ENCODE data around the gene NCOA4.
"Not testable (repeated sequence)": the region's sequence is repeated elsewhere in the genome, so short reads cannot be mapped to it uniquely, and the experiment has no call there.

The NCOA4 gene

DNA sequence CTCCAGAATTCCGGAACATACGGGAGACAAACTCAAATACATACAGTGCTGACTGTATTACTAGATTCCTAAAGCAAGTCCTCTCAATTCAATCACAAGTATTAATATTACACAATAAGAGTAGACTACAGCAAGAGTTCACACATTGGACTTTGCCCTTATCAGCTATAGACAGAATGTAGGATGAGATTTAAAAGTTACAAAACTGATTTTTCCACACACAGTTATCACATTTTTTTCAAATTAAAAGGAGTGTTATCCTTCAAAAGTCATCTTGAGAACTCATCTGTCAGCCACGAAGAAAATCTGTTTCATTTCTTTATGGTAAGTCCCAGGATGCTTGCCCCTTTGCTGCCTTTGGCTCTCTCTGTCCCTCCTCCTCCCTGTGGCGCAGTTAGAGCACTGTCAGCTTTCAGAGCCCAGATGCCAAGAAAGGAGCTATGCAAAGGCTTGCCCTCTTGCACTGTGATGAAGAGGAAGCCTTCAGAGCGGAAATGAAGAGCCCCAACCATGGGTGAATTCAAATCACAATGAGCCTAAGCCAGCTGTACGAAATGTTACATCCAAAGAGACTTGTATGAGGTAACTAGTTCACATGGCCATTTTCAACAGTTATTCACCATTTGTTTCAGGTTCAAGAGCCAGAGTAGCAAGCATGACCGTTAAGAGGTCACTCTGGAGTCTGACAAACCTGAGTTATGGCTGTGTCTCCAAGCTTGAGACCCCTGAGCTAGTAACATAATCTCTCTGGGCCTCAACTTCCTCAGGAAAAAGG, 10.7 kb downstream of the NCOA4 start:
- DNase-seq (ENCODE audit: low read depth in 3 of 3), result no peak

DNA sequence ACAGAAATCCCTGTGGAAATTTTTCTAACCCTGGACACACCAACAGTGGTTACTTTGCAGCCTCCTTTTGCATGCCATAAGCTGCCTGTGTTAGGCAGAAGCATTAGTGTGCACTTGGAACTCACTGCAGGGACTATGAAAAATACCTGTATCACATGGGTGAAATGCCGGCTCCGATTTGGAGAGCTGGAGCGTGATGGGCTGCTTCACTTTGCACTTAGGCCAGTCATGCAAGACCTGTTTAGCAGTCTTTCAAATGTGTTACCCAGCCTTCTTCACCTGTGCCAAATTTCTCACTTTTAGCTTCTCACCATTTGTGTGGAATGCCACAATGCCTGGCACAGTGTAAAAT, 11.3 kb downstream of the NCOA4 start:
- no peak for DNase-seq (ENCODE audit: low read depth in 3 of 3)

DNA sequence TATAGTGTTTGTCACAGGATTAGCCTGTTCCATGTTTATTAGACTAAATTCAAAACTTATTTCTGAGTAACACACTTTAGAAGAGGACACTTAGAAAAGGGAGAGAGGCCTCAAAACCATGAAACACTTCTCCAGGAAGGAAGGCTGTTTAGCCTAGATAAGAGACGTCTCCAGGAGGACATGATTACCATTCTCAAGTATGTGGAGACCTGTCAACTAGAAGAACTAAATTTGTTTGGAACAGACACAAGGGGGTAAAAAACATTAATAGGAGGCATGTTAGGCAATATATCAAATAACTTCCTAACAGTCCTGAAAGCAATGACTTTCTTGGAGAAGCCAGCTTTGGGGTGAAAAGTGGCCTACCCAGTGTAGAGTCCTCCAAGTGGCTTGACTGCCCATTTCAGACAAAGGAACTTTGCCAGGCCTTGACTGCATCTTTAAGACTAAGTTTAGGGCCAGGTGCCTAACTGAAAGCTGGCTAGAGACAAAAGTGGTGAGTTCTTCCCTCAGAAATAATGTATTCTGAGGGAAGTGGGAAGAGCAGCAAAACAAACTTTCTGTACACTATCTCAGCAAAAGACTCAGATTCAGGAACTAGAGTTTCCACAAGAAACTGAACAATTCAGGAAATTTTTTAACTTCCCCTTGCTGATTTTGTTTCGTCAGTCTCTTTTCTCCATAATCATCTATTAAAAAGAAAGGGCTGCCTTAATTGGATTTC, 11.8 kb downstream of the NCOA4 start:
- DNase-seq (ENCODE audit: low read depth in 3 of 3), result no peak

DNA sequence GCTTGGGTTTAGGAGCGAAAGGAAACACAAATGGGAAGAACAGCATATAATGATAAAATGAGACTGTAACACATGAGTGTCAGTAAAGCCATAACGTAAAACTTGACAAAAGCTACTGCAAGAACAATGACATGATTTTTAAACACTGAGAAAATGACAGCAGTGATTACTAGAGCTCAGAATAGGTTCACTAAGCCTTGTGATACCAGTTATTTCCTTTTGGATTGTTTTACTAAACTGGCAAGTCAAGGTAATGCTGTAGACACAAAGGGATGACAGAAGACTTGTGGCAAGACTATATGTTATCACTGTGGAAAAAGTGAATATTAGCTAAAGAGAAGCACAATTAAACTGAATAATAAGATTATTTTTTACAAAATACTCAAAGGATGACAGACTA, 12.7 kb downstream of the NCOA4 start:
- DNase-seq (ENCODE audit: low read depth in 3 of 3), result no peak

DNA sequence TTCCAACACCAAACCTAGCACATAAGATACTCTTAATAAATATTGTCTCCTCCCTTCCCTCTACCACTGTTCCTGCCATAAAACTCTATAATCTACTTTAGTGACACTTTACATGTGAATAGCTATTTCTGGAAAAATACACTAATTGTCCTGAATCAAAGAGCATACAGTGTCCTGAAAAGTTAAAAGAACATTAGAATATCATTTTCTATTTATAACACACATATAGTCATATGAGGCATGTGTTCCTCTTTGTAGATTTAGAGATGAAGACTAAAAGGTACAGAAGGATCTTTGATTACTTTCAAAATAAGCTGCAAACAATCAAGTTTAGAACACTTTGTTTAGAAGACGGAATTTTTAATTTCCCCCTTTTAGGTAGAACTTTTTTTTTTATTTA, 13.6 kb downstream of the NCOA4 start:
- DNase-seq (ENCODE audit: low read depth in 3 of 3), result no peak

DNA sequence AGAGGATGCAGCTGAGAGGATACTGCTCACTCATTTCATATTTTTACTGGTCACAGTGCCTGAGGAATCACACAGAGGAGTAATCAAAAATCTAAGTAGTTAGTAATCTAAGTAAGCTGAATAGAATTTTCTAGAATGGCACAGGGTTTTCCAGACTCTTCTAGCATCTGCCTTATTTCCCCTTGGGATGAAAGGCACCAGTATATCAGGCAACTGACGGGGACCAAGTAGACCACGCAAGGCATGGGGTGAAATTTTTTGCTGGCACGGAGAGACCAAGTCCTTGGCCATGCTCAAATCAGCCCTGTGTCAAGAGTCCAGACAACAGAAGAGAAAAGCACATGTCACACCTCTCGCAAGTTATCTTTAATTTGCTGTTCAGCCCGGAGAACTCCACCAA, 14.2 kb downstream of the NCOA4 start:
- DNase-seq (ENCODE audit: low read depth in 3 of 3), result no peak

DNA sequence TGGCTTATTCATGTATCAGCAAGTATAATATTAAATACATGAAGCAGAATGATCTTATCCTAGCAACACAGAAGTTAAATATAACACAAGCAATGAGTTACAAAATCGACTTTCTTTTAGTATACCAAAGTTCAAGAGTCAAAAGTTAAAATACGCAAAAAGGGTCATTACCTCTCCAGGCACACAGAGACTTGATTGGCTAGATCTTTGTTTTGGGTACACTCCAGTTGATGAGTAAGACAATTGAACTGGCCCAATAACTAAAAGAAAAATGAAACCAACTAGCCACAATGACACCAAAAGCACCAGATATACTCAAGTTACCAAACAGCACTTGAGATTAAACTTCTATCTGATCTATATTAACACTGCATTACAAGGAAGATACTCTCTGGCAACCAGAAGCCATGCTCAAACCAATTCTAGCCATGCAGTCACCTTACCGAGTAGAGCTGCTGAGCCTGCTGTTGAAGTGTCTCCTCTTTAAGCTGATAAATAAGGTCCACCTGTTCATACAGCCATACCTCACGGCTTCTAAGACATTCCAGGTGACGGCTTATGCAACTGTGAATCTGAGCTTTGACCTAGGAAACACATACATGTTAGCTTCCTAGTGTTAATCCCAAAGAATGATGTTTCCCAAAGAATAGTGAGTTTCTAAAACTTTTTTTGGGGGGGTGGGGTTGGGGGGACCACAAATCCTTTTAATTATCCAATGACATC, 15.6 kb downstream of the NCOA4 start:
- no peak for DNase-seq (ENCODE audit: low read depth in 3 of 3)

DNA sequence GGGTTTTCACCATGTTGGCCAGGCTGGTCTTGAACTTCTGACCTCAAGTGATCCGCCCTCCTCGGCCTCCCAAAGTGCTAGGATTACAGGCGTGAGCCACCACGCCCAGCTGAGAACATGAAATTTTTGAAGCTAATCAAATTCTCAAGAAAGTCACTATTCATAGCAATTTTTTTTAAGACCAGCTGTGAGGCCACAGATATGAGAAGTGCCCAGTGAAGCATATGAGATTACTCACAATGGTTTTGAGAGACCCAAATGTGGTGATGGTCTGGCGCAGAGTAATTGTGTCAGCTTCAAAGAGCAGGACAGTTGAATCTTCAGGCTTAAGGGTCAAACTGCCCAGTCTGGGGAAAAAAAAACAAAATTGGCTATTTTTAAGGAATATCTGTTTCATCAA, 16.2 kb downstream of the NCOA4 start:
- no peak for DNase-seq (ENCODE audit: low read depth in 3 of 3)

DNA sequence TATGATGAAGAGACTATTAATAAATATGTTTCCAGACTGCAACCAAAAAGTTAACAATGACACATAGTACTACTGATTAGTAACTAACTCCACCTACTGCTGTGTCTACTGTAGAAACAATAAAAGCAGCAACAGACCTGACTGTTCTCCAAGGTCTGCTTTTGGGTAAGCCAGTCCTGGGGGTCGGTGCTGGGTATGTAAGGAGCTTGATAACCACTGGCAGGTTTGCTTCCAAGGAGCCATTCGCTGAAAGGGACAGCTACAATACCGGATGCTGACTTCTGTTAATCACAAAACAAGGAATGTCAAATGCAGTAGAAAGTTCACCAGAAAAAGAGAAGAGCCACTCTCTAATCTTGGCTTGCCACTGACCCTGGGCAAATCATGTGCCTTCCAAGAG, 17.7 kb downstream of the NCOA4 start:
- DNase-seq (ENCODE audit: low read depth in 3 of 3), result no peak

DNA sequence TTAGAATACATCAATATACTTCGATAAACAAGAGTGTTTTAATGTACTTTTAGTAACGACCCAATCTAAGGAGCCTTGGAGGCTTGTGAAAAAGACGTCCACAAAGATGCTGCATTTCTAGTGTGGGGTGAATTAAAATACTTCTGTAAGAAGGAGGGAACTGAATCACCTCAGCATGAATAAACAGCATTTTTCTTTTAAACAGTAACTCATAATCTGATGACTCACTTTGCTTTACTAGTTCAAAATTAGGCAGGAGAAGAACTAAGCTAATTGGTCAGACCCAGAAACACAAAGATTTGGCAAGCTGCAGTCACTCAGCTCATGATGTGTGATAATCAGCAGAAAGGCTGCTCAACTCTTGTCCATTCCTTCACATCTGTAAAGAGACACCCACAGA, 24.2 kb downstream of the NCOA4 start:
- no peak for DNase-seq (ENCODE audit: low read depth in 3 of 3)

DNA sequence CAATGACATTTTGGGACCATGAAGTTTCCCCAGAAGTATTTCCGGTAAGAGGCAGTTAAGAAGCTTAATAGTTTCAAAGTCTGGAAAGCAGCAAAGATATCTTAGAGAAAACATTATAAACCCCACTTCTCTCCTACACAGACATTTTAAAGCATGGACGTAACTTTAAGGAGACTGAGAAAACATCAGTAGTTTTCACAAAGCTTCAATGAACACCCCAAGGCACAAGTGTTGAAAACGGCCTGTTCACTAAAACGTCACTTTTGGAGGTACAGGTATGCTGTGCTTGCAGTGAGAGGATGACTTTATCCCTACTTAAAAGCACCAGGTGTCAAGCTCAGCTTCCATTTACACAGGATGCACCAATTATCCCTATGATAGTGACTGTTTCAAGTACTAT, 25.0 kb downstream of the NCOA4 start:
- DNase-seq (ENCODE audit: low read depth in 3 of 3), result no peak

DNA sequence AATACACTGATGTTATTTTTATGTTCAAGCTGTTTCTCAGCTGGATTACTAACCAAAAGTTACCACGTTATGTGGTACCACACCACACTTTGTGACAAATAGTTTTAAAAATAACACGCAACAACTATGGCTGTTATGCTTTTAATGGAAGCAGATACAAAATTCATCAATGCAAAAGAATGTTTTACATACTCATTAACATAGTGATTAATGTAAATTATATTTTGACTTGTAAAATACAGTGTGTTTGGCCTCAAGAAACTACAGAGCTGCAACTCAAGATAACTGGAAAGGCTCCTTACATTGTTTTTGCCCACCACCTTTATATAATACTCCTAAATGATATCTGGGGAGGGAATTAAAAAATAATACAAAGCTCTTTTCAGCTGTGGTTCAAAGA, 25.5 kb downstream of the NCOA4 start:
- no peak for DNase-seq (ENCODE audit: low read depth in 3 of 3)

DNA sequence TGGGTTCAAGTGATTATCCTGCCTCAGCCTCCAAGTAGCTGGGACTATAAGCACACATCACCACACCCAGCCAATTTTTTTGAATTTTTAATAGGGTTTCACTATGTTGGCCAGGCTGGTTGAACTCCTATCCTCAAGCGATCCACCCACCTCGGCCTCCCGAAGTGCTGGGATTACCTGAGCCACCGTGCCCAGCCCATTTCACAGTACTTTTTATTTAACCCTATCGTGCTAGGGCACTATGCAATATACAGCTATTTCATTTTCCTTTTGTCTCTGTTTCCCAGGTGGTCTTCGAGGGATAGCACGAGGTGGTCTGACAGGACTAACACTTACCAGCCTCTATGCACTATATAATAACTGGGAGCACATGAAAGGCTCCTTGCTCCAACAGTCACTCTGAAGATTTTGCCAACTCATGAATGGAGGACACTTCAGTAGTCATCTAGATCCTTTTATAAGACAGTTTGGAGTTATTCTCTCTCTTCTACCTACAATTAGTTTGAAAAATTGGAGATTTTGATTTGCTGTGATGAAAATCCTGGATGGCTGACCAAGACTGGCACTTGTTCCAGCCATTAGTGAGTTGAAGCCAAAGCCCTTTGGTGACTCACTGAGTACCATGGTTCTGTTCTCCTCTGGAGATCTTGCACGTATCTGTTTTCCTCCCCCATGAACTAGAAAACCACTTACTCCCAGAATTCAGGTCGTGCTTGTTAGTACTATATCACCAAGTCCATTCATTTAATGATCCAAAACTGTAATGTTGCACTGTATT, 27.3 kb downstream of the NCOA4 start:
- DNase-seq (ENCODE audit: low read depth in 3 of 3), result no peak

DNA sequence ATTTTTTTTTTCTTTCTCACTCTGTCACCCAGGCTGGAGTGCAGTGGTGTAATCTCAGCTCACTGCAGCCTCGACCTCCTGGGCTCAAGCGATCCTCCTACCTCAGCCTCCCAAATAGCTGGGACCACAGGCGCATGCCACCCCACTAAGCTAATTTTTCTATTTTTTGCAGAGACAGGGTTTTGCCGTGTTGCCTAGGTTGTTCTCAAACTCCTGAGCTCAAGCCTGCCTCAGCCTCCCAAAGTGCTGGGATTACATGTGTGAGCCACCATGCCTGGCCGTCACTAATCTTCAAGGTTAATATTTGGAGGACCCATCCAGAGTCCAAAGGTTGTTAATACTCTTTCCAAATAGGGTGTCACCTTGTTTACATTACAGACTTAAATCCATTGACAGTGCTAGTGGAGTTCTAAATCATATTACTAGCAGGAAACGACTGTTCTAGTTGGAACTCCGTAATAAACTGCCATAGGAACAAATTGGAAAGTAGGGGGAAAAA, 28.2 kb downstream of the NCOA4 start:
- DNase-seq (ENCODE audit: low read depth in 3 of 3), result not testable (repeated sequence)

DNA sequence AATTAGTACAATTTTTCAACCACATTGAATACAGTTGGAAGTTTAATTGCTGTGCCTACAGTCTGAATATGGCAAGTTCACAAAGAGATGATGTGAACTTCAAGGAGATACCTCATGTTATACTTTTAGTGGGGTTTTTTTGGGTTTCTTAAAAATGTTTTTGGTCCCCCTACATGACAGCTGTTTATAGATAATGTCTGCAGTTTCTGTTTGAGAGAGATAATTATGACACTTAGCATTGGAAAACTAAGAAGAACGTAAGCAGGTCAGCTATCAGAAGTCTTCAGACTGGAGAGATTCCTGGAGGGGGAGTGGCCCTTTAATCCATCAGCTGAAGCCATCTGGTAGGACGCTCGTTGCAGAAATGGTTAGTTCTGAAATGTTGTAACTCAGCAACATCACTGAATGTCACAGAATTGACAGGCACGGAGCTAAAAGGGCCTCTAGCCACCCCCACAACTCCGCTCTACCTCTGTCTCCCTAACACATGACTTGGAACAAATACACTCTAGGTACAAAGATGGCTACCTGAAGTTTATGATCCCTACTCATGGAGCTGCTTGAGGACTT, 29.2 kb downstream of the NCOA4 start:
- DNase-seq (ENCODE audit: low read depth in 3 of 3), result no peak

DNA sequence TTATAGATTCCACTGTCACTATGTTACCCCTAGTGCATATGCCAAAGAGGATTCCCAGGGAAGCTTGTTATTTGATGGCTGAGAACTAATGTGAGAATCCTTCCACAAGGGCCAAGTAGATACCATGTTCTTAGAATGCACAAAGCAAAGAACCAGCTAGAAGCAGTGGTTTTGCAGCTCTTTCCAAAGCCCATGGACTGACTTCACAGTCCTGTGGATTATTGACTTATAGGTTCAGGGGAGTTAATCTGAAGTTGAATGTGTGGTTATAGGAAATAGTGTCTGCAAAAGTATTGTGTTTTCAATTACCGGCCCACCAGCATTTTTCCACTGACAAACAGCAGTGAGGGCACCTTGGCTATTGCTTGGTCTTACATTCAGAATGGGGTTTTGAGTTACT, 29.9 kb downstream of the NCOA4 start:
- DNase-seq (ENCODE audit: low read depth in 3 of 3), result no peak

DNA sequence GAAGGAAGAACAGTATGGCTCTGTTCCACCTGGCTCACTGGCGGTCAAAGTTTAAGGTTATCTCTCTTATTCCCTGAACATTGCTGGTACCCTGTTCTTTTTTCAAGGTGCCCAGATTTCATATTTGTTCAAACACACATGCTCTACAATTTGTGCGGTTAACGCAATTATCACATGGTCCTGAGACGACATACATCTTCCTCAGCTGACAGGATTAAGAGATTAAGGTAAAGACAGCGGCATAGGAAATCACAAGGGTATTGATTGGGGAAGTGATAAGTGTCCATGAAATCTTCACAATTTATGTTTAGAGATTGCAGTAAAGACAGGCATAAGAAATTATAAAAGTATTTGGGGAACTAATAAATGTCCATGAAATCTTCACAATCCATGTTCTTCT, 30.5 kb downstream of the NCOA4 start:
- not testable (repeated sequence) for DNase-seq (ENCODE audit: low read depth in 3 of 3)

DNA sequence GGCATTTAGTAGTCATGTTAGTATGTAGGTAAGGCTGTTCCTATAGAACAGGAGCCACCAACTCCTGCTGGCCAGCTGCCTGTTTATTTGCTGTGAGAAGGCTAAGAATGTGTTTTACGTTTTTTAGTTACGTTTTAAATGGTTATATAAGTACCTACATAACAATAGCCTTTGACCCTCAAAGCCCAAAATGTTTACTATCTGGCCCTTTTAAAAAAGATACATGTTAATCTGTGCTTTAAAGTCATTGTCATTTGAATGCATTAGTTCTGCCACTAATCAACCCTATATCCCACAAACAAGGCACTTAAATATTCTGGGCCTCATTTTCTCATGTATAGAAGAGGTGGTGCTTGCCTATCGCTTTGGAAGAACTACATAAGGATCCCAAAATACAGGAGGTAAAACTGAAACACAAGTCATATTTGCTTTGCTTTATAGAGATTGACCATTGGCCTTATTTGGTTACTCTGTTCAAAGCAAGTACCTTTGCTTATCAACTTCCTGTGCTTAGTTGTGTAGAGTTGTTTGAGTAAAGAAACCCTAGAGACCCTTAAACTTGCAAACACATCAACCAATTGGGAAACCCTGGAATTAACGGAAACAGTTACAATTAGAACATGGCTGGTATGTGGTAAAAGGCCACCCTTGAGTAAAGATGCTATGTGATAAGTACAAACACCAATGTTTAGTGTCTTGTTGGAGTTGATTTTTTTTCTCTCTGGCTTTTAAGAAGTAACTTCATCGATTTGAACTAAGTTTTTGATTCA, 32.2 kb downstream of the NCOA4 start:
- DNase-seq (ENCODE audit: low read depth in 3 of 3), result no peak

DNA sequence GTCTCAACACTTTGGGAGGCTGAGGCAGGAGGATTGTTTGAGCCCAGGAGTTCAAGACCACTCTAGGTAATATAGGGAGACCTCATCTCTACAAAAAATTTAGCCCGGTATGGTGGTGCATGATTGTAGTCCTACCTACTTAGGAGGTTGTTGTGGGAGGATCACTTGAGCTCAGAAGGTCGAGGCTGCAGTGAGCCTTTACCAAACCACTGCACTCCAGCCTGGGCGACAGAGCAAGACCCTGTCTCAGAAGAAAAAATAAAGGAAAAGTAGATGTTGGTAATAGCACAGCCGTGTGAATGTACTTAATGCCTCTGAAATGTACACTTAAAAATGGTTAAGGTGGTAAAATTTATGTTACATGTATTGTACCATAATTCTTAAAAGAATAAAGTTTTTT, 32.9 kb downstream of the NCOA4 start:
- no peak for DNase-seq (ENCODE audit: low read depth in 3 of 3)

DNA sequence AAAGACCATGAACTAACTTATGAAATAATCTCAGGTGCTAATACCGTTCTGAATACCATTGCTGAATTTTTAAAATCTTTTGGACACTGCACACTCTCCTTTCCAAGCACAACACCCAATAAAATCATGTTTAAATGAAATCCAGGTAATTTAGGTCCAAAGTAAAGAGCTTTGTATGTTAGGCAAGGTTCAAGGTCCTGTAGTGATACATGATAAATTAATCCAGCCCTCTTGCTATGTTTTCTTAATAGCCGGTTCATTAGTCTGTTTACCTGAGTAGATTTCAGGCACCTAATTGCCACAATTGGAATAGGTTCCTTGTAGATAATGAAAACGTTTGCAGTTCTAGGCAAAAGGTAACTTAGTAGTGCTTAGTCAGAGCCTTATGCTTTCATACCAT, 44.8 kb downstream of the NCOA4 start:
- DNase-seq (ENCODE audit: low read depth in 3 of 3), result not testable (repeated sequence)

DNA sequence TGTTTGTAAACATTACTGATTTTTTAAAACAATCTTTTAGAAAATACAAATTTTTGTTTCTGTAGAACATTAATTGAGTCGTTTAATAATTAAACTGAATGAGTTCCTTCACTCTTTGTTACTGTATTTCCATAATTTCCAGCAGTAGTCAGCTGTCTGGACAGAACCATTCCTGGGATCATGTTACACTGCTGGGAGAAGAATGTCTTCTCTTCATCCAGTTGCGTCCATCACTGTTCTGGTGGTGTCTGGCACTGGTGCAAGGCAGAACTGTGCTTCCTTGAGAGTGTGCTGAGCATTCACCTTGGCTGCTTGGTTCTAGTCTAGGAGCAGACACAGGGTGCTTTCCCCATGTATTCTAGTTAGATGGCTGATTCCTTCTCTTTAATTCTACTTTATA, 46.0 kb downstream of the NCOA4 start:
- DNase-seq (ENCODE audit: low read depth in 3 of 3), result not testable (repeated sequence)

Measured in stimulated activated CD4-positive, alpha-beta T cell treated with anti-CD3 and anti-CD28 coated beads, TNF-alpha, amount 100 ng/mL, for 4 hours (primary cell).